Astrocyte of the cerebellum (primary cell): Measurements from ENCODE around the gene CLEC11A.

Source experiments
- DNase-seq: peaks from one replicate; pipeline ENCODE4 v3.0.0-alpha.2; 2011; ENCODE audit warnings: low read depth
- H3K4me3 ChIP-seq: 2 replicates; pipeline ENCODE4 v1.5.1; 2011; ENCODE audit warnings: mild to moderate bottlenecking, low read depth, low read length, moderate library complexity
- CTCF ChIP-seq: IDR thresholded peaks from 2 replicates; pipeline ENCODE4 v1.5.1; 2012; ENCODE audit warnings: low read length, low read depth, moderate library complexity, mild to moderate bottlenecking; ENCODE audit errors: missing control alignments
- in situ Hi-C: cut with HindIII; loops from 2 replicates; pipeline ENCODE4 v1.10.0; 2017; ENCODE audit warnings: low sequenced_read_pairs

CLEC11A gene

DNA sequence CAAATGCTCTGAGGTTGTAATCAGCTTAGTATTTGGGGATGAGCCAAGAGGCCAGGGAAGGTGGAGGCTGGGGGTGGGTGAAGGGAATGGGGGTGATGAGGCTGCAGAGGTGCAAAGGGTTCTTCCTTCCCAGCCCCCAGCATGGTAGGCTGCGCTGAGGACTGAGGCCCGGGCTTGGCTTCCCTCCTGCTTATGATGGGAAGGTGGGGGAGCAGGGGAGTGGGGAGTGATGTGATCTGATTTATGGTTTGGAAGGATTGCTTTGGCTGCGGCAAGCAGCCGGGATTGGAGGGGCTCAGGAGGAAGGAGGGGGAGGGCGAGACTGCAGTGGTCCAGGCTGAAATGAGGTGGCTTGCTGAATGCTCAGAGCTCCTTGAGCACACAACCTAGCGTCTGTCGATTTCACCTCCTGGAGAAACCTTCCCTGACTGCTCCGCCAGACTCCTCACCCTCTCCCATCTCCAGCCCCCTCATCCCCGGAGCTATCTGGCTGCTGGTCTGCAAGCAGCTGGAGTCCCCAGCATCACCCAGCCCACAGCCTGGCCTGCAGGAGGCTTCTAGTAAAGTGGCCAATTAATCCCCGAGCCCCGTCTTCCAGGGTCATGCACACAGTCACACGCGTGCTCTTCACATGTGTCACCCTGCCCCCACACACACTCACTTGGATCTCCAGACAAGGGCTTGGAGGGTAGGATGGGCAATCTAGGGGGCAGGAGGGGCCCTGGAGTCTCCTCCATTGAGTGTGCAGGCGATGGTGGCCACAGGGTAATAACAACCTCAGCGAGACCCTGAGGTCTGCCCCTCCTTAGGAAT lies 757 bp upstream of the CLEC11A start:
- TF ChIP-seq CTCF, result no peak
- H3K4me3 ChIP-seq, result no peak overlapping the region
- no peak for DNase-seq
- in situ Hi-C loops, result no loop called here

GRCh38 chr19:50723735-50724521 lies 764 bp downstream of the CLEC11A start:
- no peak for DNase-seq
- no peak for TF ChIP-seq CTCF
- peak overlapping the region; percentile 51 for H3K4me3 ChIP-seq
- in situ Hi-C loops, result no loop called here

DNA sequence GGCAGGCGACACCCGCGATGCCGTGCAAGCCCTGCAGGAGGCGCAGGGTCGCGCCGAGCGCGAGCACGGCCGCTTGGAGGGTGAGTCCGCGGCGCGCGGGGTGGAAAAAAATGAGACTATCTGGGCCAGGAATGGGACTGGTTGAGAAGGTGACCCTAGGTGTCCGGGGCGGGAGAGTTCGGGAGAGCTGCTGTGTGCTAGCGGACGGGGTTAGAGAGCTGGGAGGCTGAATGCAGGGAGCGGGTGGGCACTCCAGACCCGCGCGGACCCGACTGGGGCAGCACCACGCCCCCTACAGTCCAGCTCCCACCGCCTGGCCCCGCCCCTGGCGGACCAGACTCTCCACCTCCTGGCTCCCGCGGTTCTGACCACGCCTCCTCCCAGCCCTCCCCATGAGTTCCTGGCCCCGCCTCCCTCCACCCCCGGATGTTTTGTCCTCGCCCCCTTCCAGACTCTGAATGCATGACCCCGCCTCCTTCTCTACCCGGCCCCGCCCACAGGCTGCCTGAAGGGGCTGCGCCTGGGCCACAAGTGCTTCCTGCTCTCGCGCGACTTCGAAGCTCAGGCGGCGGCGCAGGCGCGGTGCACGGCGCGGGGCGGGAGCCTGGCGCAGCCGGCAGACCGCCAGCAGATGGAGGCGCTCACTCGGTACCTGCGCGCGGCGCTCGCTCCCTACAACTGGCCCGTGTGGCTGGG lies 1.5 kb downstream of the CLEC11A start:
- H3K4me3 ChIP-seq, result peak overlapping the region; percentile 51
- peak; percentile 84 for DNase-seq
- in situ Hi-C loops, result no loop called here
- TF ChIP-seq CTCF, result peak; percentile 61

DNA sequence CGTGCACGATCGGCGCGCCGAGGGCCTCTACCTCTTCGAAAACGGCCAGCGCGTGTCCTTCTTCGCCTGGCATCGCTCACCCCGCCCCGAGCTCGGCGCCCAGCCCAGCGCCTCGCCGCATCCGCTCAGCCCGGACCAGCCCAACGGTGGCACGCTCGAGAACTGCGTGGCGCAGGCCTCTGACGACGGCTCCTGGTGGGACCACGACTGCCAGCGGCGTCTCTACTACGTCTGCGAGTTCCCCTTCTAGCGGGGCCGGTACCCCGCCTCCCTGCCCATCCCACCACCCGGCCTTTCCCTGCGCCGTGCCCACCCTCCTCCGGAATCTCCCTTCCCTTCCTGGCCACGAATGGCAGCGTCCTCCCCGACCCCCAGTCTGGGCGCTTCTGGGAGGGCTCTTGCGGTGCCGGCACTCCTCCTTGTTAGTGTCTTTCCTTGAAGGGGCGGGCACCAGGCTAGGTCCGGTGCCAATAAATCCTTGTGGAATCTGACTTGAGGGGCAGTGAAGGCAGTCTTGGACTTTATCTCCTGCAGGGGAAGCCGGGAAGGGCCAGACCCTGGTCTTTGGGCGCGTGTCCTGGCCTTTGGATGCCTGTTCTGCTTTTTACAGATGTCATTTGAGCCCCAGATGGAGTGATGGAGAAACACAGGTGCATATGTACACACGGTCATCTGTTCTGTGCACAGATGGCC lies 2.2 kb downstream of the CLEC11A start:
- DNase-seq, result no peak
- peak overlapping the region; percentile 51 for H3K4me3 ChIP-seq
- in situ Hi-C loops, result no loop called here
- no peak for TF ChIP-seq CTCF

- peak overlapping the region; percentile 51 for H3K4me3 ChIP-seq
- TF ChIP-seq CTCF, result no peak
- in situ Hi-C loops, result no loop called here
- no peak for DNase-seq
Observed at GRCh38 chr19:50725911-50726230, 2.7 kb downstream of the CLEC11A start.
